NCI-H446 treated with DMSO at 0.1 percent for 48 hours (cell line): Measurements from ENCODE around the gene MOV10L1.

ENCODE experiments used
- DNase-seq: peaks from one replicate; lab custom pipeline; 2025; lab: John Stamatoyannopoulos, UW

The MOV10L1 gene

GRCh38 chr22:50188356-50188755, 98.5 kb downstream of the MOV10L1 start:
- DNase-seq: no peak

- DNase-seq: no peak
These were observed 99.5 kb downstream of the MOV10L1 start for GRCh38 chr22:50189184-50189848.

GRCh38 chr22:50189849-50190181, 100.0 kb downstream of the MOV10L1 start:
- DNase-seq: no peak

DNA sequence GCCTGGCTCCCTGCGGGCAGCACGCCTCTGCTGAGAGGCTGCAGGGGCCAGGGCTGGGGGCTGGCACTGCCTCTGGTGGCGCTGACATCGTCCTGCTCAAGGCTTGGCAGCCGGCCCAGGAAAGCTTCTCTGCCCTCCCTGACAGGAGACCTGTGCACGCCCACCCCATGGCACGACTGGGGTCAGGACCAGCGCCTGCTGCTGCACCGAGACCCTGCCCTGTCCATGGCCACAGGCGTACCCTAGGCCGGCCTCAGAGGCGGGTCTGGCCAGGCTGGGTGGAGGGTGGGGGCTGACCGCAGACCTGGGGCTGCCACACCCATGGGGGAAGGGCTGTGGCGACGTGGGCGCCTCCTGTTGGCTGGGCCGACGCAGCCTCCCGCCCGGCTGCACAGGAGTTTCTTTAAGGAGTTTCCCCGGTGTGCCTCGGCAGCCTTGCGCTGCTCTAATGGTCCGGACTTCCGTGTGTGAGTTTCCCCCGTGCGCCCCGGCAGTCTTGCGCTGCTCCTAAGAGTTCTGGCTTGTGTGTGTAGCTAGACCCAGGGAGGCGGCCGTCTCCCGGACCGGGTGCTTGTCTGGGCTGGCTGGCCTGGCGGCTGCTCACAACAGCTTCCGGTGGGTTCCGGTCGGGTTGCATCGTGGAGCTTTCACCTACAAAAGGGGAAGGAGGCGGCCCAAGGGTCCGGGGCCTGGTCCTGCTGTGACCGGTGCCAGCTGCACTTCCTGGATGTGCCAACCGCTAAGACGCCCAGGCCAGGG, 100.6 kb downstream of the MOV10L1 start:
- DNase-seq: peak; percentile 6

- DNase-seq: no peak
These were observed 101.3 kb downstream of the MOV10L1 start for GRCh38 chr22:50190941-50191741.

GRCh38 chr22:50192436-50193204, 102.8 kb downstream of the MOV10L1 start:
- no peak for DNase-seq

- no peak for DNase-seq
These were observed 103.8 kb downstream of the MOV10L1 start for GRCh38 chr22:50193621-50194020.

DNA sequence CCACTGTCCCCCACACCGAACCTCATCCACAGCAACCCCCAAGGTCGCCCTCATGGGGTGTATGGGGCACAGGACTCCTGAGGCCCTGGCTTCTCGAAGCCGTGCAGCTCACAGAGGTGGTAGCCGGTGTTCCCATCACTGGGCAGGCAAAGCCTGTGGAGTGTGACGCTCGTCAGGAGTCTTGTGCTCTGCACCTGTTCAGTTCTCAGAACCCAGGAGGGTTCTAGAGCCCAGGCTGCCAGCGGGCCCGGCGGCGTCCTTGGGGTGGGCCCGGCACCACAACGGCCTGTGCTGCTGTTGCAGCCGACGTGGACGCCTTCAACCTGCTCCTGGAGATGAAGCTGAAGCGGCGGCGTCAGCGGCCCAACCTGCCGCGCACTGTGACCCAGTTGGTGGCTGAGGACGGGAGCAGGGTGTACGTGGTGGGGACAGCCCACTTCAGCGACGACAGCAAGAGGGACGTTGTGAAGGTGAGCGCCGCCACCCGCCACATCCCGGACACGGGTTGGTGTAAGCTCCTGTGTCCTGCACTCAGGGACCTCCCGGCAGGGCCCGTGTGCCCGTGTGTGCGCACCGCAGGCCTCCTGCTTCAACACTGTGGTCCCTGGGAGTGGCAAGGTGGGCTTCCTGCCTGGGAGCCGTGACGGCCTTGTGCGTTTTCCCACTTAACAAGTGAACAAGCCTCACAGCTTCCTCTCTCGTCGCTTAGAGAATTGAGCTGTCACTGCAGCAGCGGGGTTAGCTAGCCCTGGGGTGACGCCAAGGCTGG, 104.4 kb downstream of the MOV10L1 start:
- no peak for DNase-seq

- DNase-seq: no peak
These were observed 106.5 kb downstream of the MOV10L1 start for GRCh38 chr22:50196256-50196655.

- no peak for DNase-seq
These were observed 107.4 kb downstream of the MOV10L1 start for GRCh38 chr22:50197000-50197800.

DNA sequence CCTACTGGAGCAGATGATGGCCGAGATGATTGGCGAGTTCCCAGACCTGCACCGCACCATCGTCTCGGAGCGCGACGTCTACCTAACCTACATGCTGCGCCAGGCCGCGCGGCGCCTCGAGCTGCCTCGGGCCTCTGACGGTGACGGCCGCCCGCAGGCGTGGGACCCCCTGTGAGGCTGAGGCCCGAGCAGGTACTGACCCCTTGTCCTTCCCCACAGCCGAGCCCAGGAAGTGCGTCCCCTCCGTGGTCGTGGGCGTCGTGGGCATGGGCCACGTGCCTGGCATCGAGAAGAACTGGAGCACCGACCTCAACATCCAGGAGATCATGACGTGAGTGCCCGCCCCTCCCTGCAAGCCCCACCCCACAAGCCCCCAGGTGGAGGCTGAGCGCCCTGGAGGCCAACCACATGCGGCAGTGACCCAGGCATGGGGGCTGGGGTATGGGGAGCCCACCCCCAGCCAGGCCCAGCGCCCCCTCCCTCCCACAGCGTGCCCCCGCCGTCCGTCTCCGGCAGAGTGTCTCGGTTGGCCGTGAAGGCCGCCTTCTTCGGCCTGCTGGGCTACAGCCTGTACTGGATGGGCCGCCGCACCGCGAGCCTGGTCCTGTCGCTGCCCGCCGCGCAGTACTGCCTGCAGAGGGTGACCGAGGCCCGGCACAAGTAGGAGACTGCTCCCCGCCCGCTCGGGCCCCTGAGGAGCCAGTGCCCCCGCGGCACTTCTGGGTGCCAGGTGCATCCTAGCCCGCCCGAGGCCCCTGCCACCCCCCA, 108.2 kb downstream of the MOV10L1 start:
- DNase-seq: no peak

DNA sequence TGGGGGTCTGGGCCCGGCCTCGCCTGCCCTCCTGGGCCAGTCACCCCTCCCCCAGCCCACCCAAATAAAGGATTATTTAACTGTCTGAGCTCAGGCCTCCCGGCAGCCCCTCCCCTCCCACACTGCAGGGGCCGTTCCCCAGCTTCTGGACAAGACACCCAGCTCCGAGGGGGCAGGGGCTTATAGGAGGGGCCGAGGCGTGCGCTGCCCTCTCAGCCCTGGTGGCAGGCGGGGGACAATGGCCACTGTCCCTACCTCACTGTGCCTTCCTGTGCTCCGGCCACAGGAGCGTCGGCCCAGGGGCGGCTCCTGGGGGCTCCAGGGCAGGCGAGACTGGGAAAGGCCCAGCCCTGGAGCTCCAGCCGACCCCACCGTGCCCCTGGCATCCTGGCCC, 108.8 kb downstream of the MOV10L1 start:
- DNase-seq: no peak

DNA sequence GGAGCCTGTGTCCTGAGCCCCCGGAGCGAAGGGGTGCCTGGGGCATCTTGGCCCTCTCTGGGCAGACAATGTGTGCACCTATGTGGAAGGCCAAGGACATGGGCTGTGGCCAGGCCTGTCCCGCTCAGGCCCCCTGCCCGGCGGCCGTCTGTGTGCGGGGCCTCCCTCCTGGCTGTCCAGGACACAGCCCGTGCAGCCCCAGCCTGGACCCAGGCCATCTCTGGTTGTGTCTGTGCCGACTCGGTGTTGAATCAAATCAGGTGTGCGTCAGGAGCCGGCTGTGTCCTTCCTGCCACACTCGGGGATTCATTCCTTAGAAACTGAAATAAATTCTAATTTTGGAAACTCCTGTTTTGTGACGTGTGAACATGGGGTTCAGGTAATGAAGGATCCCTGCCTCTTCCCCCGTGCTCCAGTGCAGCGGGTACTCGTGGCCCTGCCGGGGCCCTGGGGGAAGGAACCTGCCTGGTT, 109.5 kb downstream of the MOV10L1 start:
- DNase-seq: no peak

GRCh38 chr22:50199829-50200460, 110.1 kb downstream of the MOV10L1 start:
- DNase-seq: no peak

DNA sequence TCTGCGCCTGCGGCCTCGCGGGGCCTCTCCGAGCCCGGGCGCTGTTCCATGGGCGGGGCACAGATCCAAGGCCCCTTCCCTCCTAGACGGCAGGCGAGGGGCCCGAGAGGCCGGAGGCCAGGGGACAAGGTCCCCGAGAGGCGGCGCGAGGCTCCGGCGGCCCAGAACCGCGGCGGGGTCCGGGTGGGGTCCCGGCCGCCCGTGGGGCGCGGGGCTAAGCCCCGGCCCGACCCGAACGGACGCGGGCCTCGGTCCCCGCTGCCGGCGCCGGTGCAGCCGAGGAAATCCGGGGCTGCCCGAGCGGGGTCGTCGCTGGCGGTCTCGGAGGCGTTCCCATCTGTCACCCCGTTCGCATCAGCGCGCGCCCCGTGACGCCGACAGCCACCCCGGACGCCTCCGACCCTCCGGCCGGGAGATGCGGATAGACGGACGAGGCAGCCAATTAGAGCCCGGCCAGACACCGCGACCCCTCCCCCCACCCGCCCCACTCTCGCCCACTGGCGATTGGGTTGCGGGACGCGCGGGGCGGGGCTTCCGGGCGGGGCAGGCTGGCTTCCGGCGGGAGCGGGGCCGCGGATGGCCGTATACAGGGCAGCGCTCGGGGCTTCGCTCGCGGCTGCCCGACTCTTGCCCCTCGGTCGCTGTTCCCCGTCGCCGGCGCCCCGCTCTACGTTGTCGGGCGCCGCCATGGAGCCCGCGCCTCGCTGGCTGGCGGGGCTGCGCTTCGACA, 110.8 kb downstream of the MOV10L1 start, which contains the start of gene SELENOO:
TSS of gene SELENOO (plus strand) at position 551 of the 730 bp plus-strand sequence. CDS start at position 577, 26 bp downstream.
- DNase-seq: peak; percentile 73

DNA sequence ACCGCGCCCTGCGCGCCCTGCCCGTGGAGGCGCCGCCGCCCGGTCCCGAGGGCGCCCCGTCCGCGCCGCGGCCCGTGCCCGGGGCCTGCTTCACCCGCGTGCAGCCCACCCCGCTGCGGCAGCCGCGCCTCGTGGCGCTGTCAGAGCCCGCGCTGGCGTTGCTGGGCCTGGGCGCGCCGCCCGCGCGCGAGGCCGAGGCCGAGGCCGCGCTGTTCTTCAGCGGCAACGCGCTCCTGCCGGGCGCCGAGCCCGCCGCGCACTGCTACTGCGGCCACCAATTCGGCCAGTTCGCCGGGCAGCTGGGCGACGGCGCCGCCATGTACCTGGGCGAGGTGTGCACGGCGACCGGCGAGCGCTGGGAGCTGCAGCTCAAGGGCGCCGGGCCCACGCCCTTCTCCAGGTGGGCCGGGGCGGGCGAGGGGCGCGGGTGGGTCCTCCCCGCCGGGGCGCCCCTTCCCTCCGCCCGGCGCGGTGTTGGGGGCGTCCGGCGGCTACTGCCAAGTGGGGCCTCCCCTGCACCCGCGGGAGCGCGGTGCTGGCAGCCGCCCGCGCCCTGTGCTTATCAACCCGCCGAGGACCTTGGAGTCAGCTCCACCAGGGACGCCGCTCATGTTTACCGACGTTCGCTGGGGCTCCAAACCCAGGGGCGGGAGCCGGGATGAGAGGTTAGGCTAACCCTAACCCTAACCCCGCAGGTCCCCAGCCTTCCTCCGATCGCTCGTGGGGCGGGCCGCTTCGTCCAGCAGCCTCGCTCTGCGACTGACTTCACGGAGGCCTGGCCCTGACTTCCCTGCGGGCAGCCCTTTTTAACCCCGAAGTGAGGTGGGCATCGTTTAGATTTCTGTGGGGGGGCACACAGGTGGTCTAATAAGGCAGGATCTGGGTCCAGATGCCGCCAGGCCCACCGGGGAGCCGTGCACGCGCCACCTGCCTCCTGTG, 111.7 kb downstream of the MOV10L1 start:
- no peak for DNase-seq

DNA sequence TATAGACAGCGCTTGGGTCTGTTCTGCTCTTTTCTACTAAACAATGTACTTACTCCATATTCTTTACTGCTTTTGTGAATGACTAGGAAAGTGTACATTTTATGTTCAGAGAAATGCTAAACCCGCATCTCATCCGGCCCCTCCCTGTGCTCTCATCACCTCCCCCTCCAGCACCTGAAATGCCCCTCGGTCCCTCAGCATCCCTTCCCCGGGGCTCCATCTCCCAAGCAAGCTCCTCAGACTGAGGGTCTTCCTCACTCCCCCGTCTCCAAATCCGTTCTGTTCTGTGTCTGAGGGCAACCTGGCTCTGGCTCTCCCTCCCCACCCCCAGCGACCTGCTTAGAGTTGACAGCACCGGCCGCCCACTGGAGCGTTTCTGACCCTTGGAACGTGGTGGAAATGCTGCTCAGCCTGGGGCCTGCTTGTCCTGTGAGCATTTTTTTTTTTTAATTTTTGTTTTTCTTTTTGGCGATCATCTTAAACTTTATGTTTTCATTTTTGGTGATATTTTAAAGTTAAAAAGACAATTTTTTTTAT, 112.4 kb downstream of the MOV10L1 start:
- DNase-seq: no peak
